ENCODE data around the gene OSBP2.

Gene OSBP2

GRCh38 chr22:30884211-30885000, 189.7 kb downstream of the OSBP2 start:
- no peak for DNase-seq

- DNase-seq = no peak
Observed at GRCh38 chr22:30885001-30885366, 190.3 kb downstream of the OSBP2 start.

GRCh38 chr22:30885591-30885990, 190.9 kb downstream of the OSBP2 start:
- DNase-seq = no peak

- no peak for DNase-seq
Observed at GRCh38 chr22:30887453-30887852, 192.8 kb downstream of the OSBP2 start.

GRCh38 chr22:30887861-30888260, 193.2 kb downstream of the OSBP2 start:
- no peak for DNase-seq

- no peak for DNase-seq
Observed at GRCh38 chr22:30889268-30889995, 194.8 kb downstream of the OSBP2 start.

- DNase-seq = no peak
Observed at GRCh38 chr22:30889996-30890480, 195.4 kb downstream of the OSBP2 start.

- peak; percentile 6 for DNase-seq
Observed at GRCh38 chr22:30890686-30891442, 196.2 kb downstream of the OSBP2 start.

GRCh38 chr22:30891443-30891755, 196.7 kb downstream of the OSBP2 start:
- DNase-seq = no peak

GRCh38 chr22:30891781-30892180, 197.1 kb downstream of the OSBP2 start:
- no peak for DNase-seq

GRCh38 chr22:30892286-30892685, 197.6 kb downstream of the OSBP2 start:
- no peak for DNase-seq

- DNase-seq = no peak
Observed at GRCh38 chr22:30892731-30893221, 198.1 kb downstream of the OSBP2 start.

- no peak for DNase-seq
Observed at GRCh38 chr22:30893434-30894370, 199.0 kb downstream of the OSBP2 start.

GRCh38 chr22:30894371-30894740, 199.7 kb downstream of the OSBP2 start:
- no peak for DNase-seq

GRCh38 chr22:30902496-30903357, 208.1 kb downstream of the OSBP2 start:
- DNase-seq = no peak

- no peak for DNase-seq
Observed at GRCh38 chr22:30903876-30904460, 209.3 kb downstream of the OSBP2 start.

- no peak for DNase-seq
Observed at GRCh38 chr22:30905696-30906341, 211.1 kb downstream of the OSBP2 start.

- no peak for DNase-seq
Observed at GRCh38 chr22:30906411-30906810, 211.7 kb downstream of the OSBP2 start.

- no peak for DNase-seq
Observed at GRCh38 chr22:30906946-30907345, 212.3 kb downstream of the OSBP2 start.

- no peak for DNase-seq
Observed at GRCh38 chr22:30908051-30908461, 213.4 kb downstream of the OSBP2 start.

Data from NCI-H526 treated with DMSO at 0.1 percent for 48 hours (cell line).